ENCODE results near the gene CSH1. TPM values are rescaled to one million over a fixed set of nuclear protein-coding genes. Genes with fewer than 3 reads are reported as not detected.
A peak's percentile ranks its signal among the peaks of the same experiment; 100 is the strongest.

Gene CSH1
- total RNA-seq, 2 experiments from 2014 or later = not detected

GRCh38 chr17:63850401-63850800 is 46.0 kb downstream of the CSH1 start:
- DNase-seq (peak in 1 of 14 experiments; percentile 31), ATAC-seq (ENCODE audit: poor library complexity) (no peak)
- H3K36me3 ChIP-seq (ENCODE audit: insufficient read depth, low read length) = no peaks in the 10 kb centered on the region
- H3K4me3 Mint-ChIP-seq = no peak overlapping the region
- H3K27me3 Mint-ChIP-seq = no peaks in the 10 kb centered on the region
- peaks cover 13% of the 10 kb centered on the region for H3K4me1 Mint-ChIP-seq (ENCODE audit: low read depth)
- ChIA-PET POLR2A (interaction anchor here (1.4 kb wide), 1 partner anchor 7 kb away, joined by 5 read pairs; no protein-coding TSS in a partner anchor), CTCF (no interaction called here)
- no peak overlapping the region for H3K27ac Mint-ChIP-seq
- peaks cover 0 to 12% of the 10 kb centered on the region in 2 experiments for H3K9me3 ChIP-seq (ENCODE audit: control insufficient read depth in 1 of 2, insufficient read depth in 1 of 2, low read length in 2 of 2)
- intact Hi-C loops (cut with DNase I, micrococcal nuclease) = no loop called here
- no peaks in the 10 kb centered on the region for H3K36me3 Mint-ChIP-seq (ENCODE audit: low read depth)
- H3K4me3 ChIP-seq (ENCODE audit: low read length) = no peak overlapping the region
- TF ChIP-seq CTCF (IDR thresholded peaks at IDR 0.05) = no peak
- no peaks in the 10 kb centered on the region for H3K9me3 Mint-ChIP-seq
- H3K27me3 ChIP-seq (ENCODE audit: control insufficient read depth in 1 of 2, insufficient read depth in 2 of 2, low read length in 2 of 2) = no peaks in the 10 kb centered on the region
- H3K4me1 ChIP-seq (ENCODE audit: insufficient read depth, low read length) = peaks cover 19% of the 10 kb centered on the region
- H3K27ac ChIP-seq (ENCODE audit: low read depth in 1 of 2, low read length in 2 of 2) = no peak overlapping the region

GRCh38 chr17:63848834-63849689 is 47.3 kb downstream of the CSH1 start:
- ATAC-seq (ENCODE audit: poor library complexity) (peak; percentile 97), DNase-seq (peak; percentile 89 to 97 (median 94))
- H3K4me1 ChIP-seq (ENCODE audit: insufficient read depth, low read length) = peaks cover 19% of the 10 kb centered on the region
- peak; percentile 77 for TF ChIP-seq CTCF (IDR thresholded peaks at IDR 0.05)
- ChIA-PET POLR2A (interaction anchor here (0.7 to 1.8 kb wide), 14 partner anchors 9 to 657 kb away, joined by 3 to 14 read pairs (median 6); partner anchors contain the start of genes CCDC47, CEP95, DDX42 and DDX5), CTCF (interaction anchor here (0.6 to 2.0 kb wide), 24 partner anchors 9 to 569 kb away, joined by 3 to 21 read pairs (median 4); partner anchors contain the start of genes CCDC47, DDX42, FTSJ3 and ICAM2)
- peak overlapping the region; percentile 82 for H3K4me3 Mint-ChIP-seq
- peak overlapping the region; percentile 36 for H3K4me3 ChIP-seq (ENCODE audit: low read length)
- intact Hi-C loops (cut with DNase I, micrococcal nuclease) = loop anchor here (10.0 kb wide), 2 partner anchors 224 to 296 kb away; partner anchors contain the start of gene MAP3K3 (in 1 of the 2)
- H3K27ac ChIP-seq (ENCODE audit: low read depth in 1 of 2, low read length in 2 of 2) = peak overlapping the region in 1 of 2 donors; percentile 36
- H3K4me1 Mint-ChIP-seq (ENCODE audit: low read depth) = peaks cover 16% of the 10 kb centered on the region
- no peaks in the 10 kb centered on the region for H3K9me3 Mint-ChIP-seq
- H3K27me3 ChIP-seq (ENCODE audit: control insufficient read depth in 1 of 2, insufficient read depth in 2 of 2, low read length in 2 of 2) = no peaks in the 10 kb centered on the region
- H3K27ac Mint-ChIP-seq = peak overlapping the region; percentile 68
- H3K27me3 Mint-ChIP-seq = no peaks in the 10 kb centered on the region
- H3K36me3 ChIP-seq (ENCODE audit: insufficient read depth, low read length) = no peaks in the 10 kb centered on the region
- H3K9me3 ChIP-seq (ENCODE audit: control insufficient read depth in 1 of 2, insufficient read depth in 1 of 2, low read length in 2 of 2) = peaks cover 0 to 12% of the 10 kb centered on the region in 2 experiments
- no peaks in the 10 kb centered on the region for H3K36me3 Mint-ChIP-seq (ENCODE audit: low read depth)

DNA sequence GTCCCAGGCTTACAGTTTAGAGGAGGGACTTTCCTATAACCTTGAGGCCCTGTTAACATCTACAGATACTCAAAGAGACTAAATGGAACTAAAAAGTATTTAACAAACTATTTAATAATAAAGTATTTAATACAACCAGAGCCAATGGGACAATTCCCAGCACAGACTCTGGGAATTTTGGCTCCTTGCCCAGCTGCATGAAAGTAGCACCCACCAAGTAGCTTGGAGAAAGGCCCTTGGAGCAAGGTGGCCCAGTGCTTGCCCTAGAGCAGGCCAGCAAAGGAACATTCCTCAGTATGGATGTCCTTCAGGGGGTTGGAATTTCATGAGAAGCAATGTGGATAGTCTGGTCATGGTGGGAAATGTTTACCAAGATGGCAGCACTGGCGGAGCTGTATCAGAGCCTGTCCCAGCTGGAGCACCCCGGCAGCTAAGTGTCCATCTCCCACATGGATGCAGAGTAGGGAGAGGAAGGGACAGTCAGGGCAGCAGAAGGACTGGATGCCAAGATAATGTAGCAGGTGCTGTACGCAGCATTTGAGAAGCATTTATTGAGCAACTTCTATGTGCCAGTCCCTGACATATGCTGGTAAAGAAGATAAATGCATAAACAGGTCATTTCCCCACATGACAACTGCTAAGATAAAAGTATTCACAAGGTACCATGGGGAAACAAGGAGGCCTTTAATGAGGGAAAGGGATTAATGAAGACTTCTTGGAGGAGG is 48.7 kb downstream of the CSH1 start:
- no peak for DNase-seq
- H3K4me1 ChIP-seq (ENCODE audit: insufficient read depth, low read length) = peaks cover 30% of the 10 kb centered on the region
- Mint-ChIP-seq H3K36me3 (ENCODE audit: low read depth) (no peaks in the 10 kb centered on the region), H3K4me3 (peak overlapping the region; percentile 58), H3K4me1 (ENCODE audit: low read depth) (peaks cover 30% of the 10 kb centered on the region), H3K9me3 (no peaks in the 10 kb centered on the region), H3K27ac (peak overlapping the region; percentile 55), H3K27me3 (no peaks in the 10 kb centered on the region)
- POLR2A ChIA-PET = interaction anchor here (1.4 to 1.8 kb wide), 6 partner anchors 8 to 152 kb away, joined by 3 to 14 read pairs (median 6); partner anchors contain the start of genes CCDC47 and DDX42
- peaks cover 0 to 12% of the 10 kb centered on the region in 2 experiments for H3K9me3 ChIP-seq (ENCODE audit: control insufficient read depth in 1 of 2, insufficient read depth in 1 of 2, low read length in 2 of 2)
- intact Hi-C loops (cut with DNase I, micrococcal nuclease) = loop anchor here (10.0 kb wide), 2 partner anchors 223 to 297 kb away; partner anchors contain the start of gene MAP3K3 (in 1 of the 2)
- H3K27ac ChIP-seq (ENCODE audit: low read depth in 1 of 2, low read length in 2 of 2) = no peak overlapping the region
- CTCF ChIA-PET = interaction anchor here (1.2 to 2.0 kb wide), 6 partner anchors 9 to 422 kb away, joined by 3 to 7 read pairs (median 4); no protein-coding TSS in a partner anchor
- ATAC-seq (ENCODE audit: poor library complexity) = no peak
- H3K4me3 ChIP-seq (ENCODE audit: low read length) = no peak overlapping the region
- H3K27me3 ChIP-seq (ENCODE audit: control insufficient read depth in 1 of 2, insufficient read depth in 2 of 2, low read length in 2 of 2) = no peaks in the 10 kb centered on the region
- no peak for TF ChIP-seq CTCF (IDR thresholded peaks at IDR 0.05)
- H3K36me3 ChIP-seq (ENCODE audit: insufficient read depth, low read length) = no peaks in the 10 kb centered on the region

All from CD4-positive, alpha-beta T cell (primary cell).